ENCODE results near the gene CNOT1.

CNOT1 gene

GRCh38 chr16:58503166-58503862 is 126.3 kb downstream of the CNOT1 start:
- peaks cover 4% of the 10 kb centered on the region for H3K4me1 ChIP-seq (ENCODE audit: control insufficient read depth, insufficient read depth, low read length)
- H3K27me3 ChIP-seq (ENCODE audit: control insufficient read depth, insufficient read depth, low read length): no peaks in the 10 kb centered on the region
- H3K4me3 ChIP-seq (ENCODE audit: low read depth, low read length): no peak overlapping the region
- no peaks in the 10 kb centered on the region for H3K9me3 ChIP-seq (ENCODE audit: control insufficient read depth, insufficient read depth, low read length)
- peaks cover 10% of the 10 kb centered on the region for H3K36me3 ChIP-seq (ENCODE audit: control insufficient read depth, insufficient read depth, low read length)
- H3K9ac ChIP-seq (ENCODE audit: low read depth, low read length): no peak overlapping the region

- H3K4me3 ChIP-seq (ENCODE audit: low read depth, low read length): peak overlapping the region; percentile 91
- H3K36me3 ChIP-seq (ENCODE audit: control insufficient read depth, insufficient read depth, low read length): peaks cover 10% of the 10 kb centered on the region
- H3K9ac ChIP-seq (ENCODE audit: low read depth, low read length): peak overlapping the region; percentile 68
- no peaks in the 10 kb centered on the region for H3K27me3 ChIP-seq (ENCODE audit: control insufficient read depth, insufficient read depth, low read length)
- H3K4me1 ChIP-seq (ENCODE audit: control insufficient read depth, insufficient read depth, low read length): peaks cover 4% of the 10 kb centered on the region
- no peaks in the 10 kb centered on the region for H3K9me3 ChIP-seq (ENCODE audit: control insufficient read depth, insufficient read depth, low read length)
Measured at GRCh38 chr16:58502217-58502921, 127.3 kb downstream of the CNOT1 start.

GRCh38 chr16:58501242-58502131 is 128.1 kb downstream of the CNOT1 start:
- H3K36me3 ChIP-seq (ENCODE audit: control insufficient read depth, insufficient read depth, low read length): peaks cover 10% of the 10 kb centered on the region
- peak overlapping the region; percentile 91 for H3K4me3 ChIP-seq (ENCODE audit: low read depth, low read length)
- peaks cover 4% of the 10 kb centered on the region for H3K4me1 ChIP-seq (ENCODE audit: control insufficient read depth, insufficient read depth, low read length)
- no peaks in the 10 kb centered on the region for H3K27me3 ChIP-seq (ENCODE audit: control insufficient read depth, insufficient read depth, low read length)
- H3K9ac ChIP-seq (ENCODE audit: low read depth, low read length): peak overlapping the region; percentile 68
- no peaks in the 10 kb centered on the region for H3K9me3 ChIP-seq (ENCODE audit: control insufficient read depth, insufficient read depth, low read length)

- H3K4me3 ChIP-seq (ENCODE audit: low read depth, low read length): peak overlapping the region; percentile 91
- no peaks in the 10 kb centered on the region for H3K27me3 ChIP-seq (ENCODE audit: control insufficient read depth, insufficient read depth, low read length)
- no peaks in the 10 kb centered on the region for H3K9me3 ChIP-seq (ENCODE audit: control insufficient read depth, insufficient read depth, low read length)
- H3K36me3 ChIP-seq (ENCODE audit: control insufficient read depth, insufficient read depth, low read length): peaks cover 10% of the 10 kb centered on the region
- H3K4me1 ChIP-seq (ENCODE audit: control insufficient read depth, insufficient read depth, low read length): peaks cover 4% of the 10 kb centered on the region
- H3K9ac ChIP-seq (ENCODE audit: low read depth, low read length): peak overlapping the region; percentile 37
Measured at GRCh38 chr16:58500430-58501241, 129.0 kb downstream of the CNOT1 start.

- Histone ChIP-seq H3K9ac (ENCODE audit: low read depth, low read length) (peak within 1 kb of the TSS; percentile 37), H3K9me3 (ENCODE audit: control insufficient read depth, insufficient read depth, low read length) (no peaks in the 10 kb centered on the region), H3K4me1 (ENCODE audit: control insufficient read depth, insufficient read depth, low read length) (peaks cover 8% of the 10 kb centered on the region), H3K27me3 (ENCODE audit: control insufficient read depth, insufficient read depth, low read length) (no peaks in the 10 kb centered on the region), H3K4me3 (ENCODE audit: low read depth, low read length) (peak within 1 kb of the TSS; percentile 91), H3K36me3 (ENCODE audit: control insufficient read depth, insufficient read depth, low read length) (peaks cover 10% of the 10 kb centered on the region)
Measured at GRCh38 chr16:58499615-58500351, 129.8 kb downstream of the CNOT1 start, which contains the start of gene NDRG4. Gene NDRG4 (plus strand): TSS chr16:58500143. CDS start chr16:58500249, 106 bp downstream.

GRCh38 chr16:58499092-58499511 is 130.5 kb downstream of the CNOT1 start:
- Histone ChIP-seq H3K4me3 (ENCODE audit: low read depth, low read length) (no peak overlapping the region), H3K4me1 (ENCODE audit: control insufficient read depth, insufficient read depth, low read length) (peaks cover 8% of the 10 kb centered on the region), H3K9ac (ENCODE audit: low read depth, low read length) (no peak overlapping the region), H3K27me3 (ENCODE audit: control insufficient read depth, insufficient read depth, low read length) (no peaks in the 10 kb centered on the region), H3K9me3 (ENCODE audit: control insufficient read depth, insufficient read depth, low read length) (no peaks in the 10 kb centered on the region), H3K36me3 (ENCODE audit: control insufficient read depth, insufficient read depth, low read length) (peaks cover 6% of the 10 kb centered on the region)

GRCh38 chr16:58498341-58499091 is 131.1 kb downstream of the CNOT1 start:
- Histone ChIP-seq H3K4me3 (ENCODE audit: low read depth, low read length) (no peak overlapping the region), H3K36me3 (ENCODE audit: control insufficient read depth, insufficient read depth, low read length) (peaks cover under 1% of the 10 kb centered on the region), H3K9ac (ENCODE audit: low read depth, low read length) (no peak overlapping the region), H3K4me1 (ENCODE audit: control insufficient read depth, insufficient read depth, low read length) (peaks cover 8% of the 10 kb centered on the region), H3K9me3 (ENCODE audit: control insufficient read depth, insufficient read depth, low read length) (no peaks in the 10 kb centered on the region), H3K27me3 (ENCODE audit: control insufficient read depth, insufficient read depth, low read length) (no peaks in the 10 kb centered on the region)

GRCh38 chr16:58497935-58498334 is 131.7 kb downstream of the CNOT1 start:
- H3K27me3 ChIP-seq (ENCODE audit: control insufficient read depth, insufficient read depth, low read length): no peaks in the 10 kb centered on the region
- H3K4me3 ChIP-seq (ENCODE audit: low read depth, low read length): no peak overlapping the region
- H3K36me3 ChIP-seq (ENCODE audit: control insufficient read depth, insufficient read depth, low read length): no peaks in the 10 kb centered on the region
- no peaks in the 10 kb centered on the region for H3K9me3 ChIP-seq (ENCODE audit: control insufficient read depth, insufficient read depth, low read length)
- H3K4me1 ChIP-seq (ENCODE audit: control insufficient read depth, insufficient read depth, low read length): peaks cover 8% of the 10 kb centered on the region
- H3K9ac ChIP-seq (ENCODE audit: low read depth, low read length): no peak overlapping the region

GRCh38 chr16:58497468-58497867 is 132.2 kb downstream of the CNOT1 start:
- Histone ChIP-seq H3K4me3 (ENCODE audit: low read depth, low read length) (no peak overlapping the region), H3K27me3 (ENCODE audit: control insufficient read depth, insufficient read depth, low read length) (no peaks in the 10 kb centered on the region), H3K9ac (ENCODE audit: low read depth, low read length) (no peak overlapping the region), H3K36me3 (ENCODE audit: control insufficient read depth, insufficient read depth, low read length) (no peaks in the 10 kb centered on the region), H3K4me1 (ENCODE audit: control insufficient read depth, insufficient read depth, low read length) (peaks cover 8% of the 10 kb centered on the region), H3K9me3 (ENCODE audit: control insufficient read depth, insufficient read depth, low read length) (no peaks in the 10 kb centered on the region)

Data from iPS-15b (cell line).